ENCODE measurements around the gene ACOXL.

- TF ChIP-seq POLR2AphosphoS5 (IDR thresholded peaks at IDR 0.05; ENCODE audit: low read depth, low read length) (no peak), POLR2A (IDR thresholded peaks at IDR 0.05; ENCODE audit: low read depth, low read length) (no peak), TAF1 (IDR thresholded peaks at IDR 0.05; ENCODE audit: low read depth, low read length) (no peak)
Measured at GRCh38 chr2:111116011-111116746, 383.8 kb downstream of the ACOXL start.
